Upper lobe of left lung (tissue), 6 donors: ENCODE measurements around the gene ILK. TPM values are rescaled to one million over a fixed set of nuclear protein-coding genes. Genes with fewer than 3 reads are reported as not detected.

ENCODE experiments used
- ATAC-seq, 2 donors: fragments of 200-7000 bp; cut with Tn5 transposase; one replicate each; pipeline ENCODE4 v1.9.1; 2022; ENCODE audit warnings: mild to moderate bottlenecking in 2 of 2, moderate library complexity in 2 of 2; ENCODE audit not compliant: low FRiP score in 2 of 2
- DNase-seq, 2 donors: peaks; one replicate each; pipeline ENCODE4 v3.0.0-alpha.2; 2019 to 2020
- H3K27ac ChIP-seq, 4 donors: fragments of 200-600 bp; sonication (generic); one replicate each; pipeline ENCODE4 v1.5.1; 2016 to 2019
- H3K27me3 ChIP-seq, 4 donors: fragments of 200-600 bp; sonication (generic); one replicate each; pipeline ENCODE4 v1.5.1; 2017 to 2019
- H3K36me3 ChIP-seq, 4 donors: fragments of 200-600 bp; sonication (generic); one replicate each; pipeline ENCODE4 v1.5.1; 2016 to 2019
- H3K4me1 ChIP-seq, 4 donors: fragments of 200-600 bp; sonication (generic); one replicate each; pipeline ENCODE4 v1.5.1; 2018 to 2019
- H3K4me3 ChIP-seq, 4 donors: fragments of 200-600 bp; sonication (generic); one replicate each; pipeline ENCODE4 v1.5.1; 2017 to 2019; ENCODE audit warnings: mild to moderate bottlenecking in 2 of 4, moderate library complexity in 1 of 4
- H3K9me3 ChIP-seq, 4 donors: fragments of 200-600 bp; sonication (generic); one replicate each; pipeline ENCODE4 v1.5.1; 2018 to 2019
- EP300 ChIP-seq, 4 donors: sonication (generic); formaldehyde crosslinking; IDR thresholded peaks; one replicate each; pipeline ENCODE4 v1.5.1; 2017; ENCODE audit warnings: antibody characterized with exemption in 4 of 4, control low read depth in 2 of 4
- POLR2A ChIP-seq, 4 donors: fragments of 450-650 bp; IDR thresholded peaks; one replicate each; pipeline ENCODE4 v1.5.1; 2016 to 2017; ENCODE audit warnings: antibody characterized with exemption in 4 of 4, mild to moderate bottlenecking in 2 of 4
- POLR2AphosphoS5 ChIP-seq, 2 donors: sonication (generic); formaldehyde crosslinking; IDR thresholded peaks; one replicate each; pipeline ENCODE4 v1.5.1; 2017; ENCODE audit warnings: antibody characterized with exemption in 2 of 2
- WGBS, 2 donors: methylation state at CpG; one replicate each; pipeline ENCODE4 v1.1.5; 2017 to 2018; 5-methylcytosine and 5-hydroxymethylcytosine counted together
- total RNA-seq, 6 donors: library from RNA; depleted of rRNA in 4 of 6; stranded (reverse); fragments of >200 nt in 4 of 6; gene quantifications; one replicate each; pipeline versions ENCODE4 v1.1.0 to v1.2.1, GENCODE V29; 2016 to 2021
- TF ChIP-seq, protein P1 (sequence below), 6 experiments: fragments of 450-650 bp in 4 of 6; fragments of 200-600 bp in 2 of 6; sonication (generic) in 2 of 6; IDR thresholded peaks; one replicate each; pipeline ENCODE4 v1.5.1; 2016 to 2019; ENCODE audit warnings: antibody characterized with exemption in 6 of 6
- donor health status: DM: no; HTN: no; CAD: no; lungs with moderate emphysema.
- donor health status: DM: no; HTN: yes; CAD: no; lungs with severe emphysema.

Gene ILK
- total RNA-seq, 6 donors from 2014 or later: 130 to 191 (median 146) TPM

DNA sequence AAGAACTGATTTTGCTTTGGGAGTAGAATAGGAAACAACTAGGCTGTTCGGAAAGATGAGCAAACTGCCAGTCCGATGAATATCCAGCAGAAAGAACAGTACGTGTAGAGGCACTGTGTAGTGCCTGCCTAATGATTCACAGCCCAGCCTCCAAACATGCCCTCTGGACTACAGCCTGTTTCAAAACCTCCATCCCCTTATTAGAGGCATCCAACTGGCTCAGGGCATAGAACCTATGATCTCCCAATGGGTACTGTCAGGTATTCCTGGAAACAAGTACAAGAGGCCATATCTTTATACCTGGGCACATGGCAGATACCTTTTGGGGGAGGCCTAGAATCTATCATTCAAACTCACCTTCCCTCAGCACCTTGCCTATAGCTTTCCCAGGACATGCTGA is 5.0 kb upstream of the ILK start:
- Histone ChIP-seq H3K4me1 (peaks cover 16 to 24% (median 17%) of the 10 kb centered on the region in 4 donors), H3K36me3 (peaks cover 19 to 60% (median 36%) of the 10 kb centered on the region in 4 donors)
- 92 to 98% methylated on average over 3 of the region's 3 CpGs for WGBS, 2 donors

GRCh38 chr11:6599449-6599848 is 4.1 kb upstream of the ILK start:
- 83 to 87% methylated on average over 1 of the region's 1 CpG for WGBS, 2 donors
- no peak for ATAC-seq
- peaks cover 19 to 56% (median 36%) of the 10 kb centered on the region in 4 donors for H3K36me3 ChIP-seq

More for the DNA sequence above, 5.0 kb upstream of the ILK start:
- DNase-seq (no peak), ATAC-seq (no peak)
- no peaks in the 10 kb centered on the region for H3K27me3 ChIP-seq
- no peak overlapping the region for H3K27ac ChIP-seq
- H3K9me3 ChIP-seq: no peaks in the 10 kb centered on the region
- TF ChIP-seq POLR2A (IDR thresholded peaks at IDR 0.05) (no peak), POLR2AphosphoS5 (IDR thresholded peaks at IDR 0.05) (no peak), EP300 (IDR thresholded peaks at IDR 0.05) (no peak)
- TF ChIP-seq, protein P1, sequence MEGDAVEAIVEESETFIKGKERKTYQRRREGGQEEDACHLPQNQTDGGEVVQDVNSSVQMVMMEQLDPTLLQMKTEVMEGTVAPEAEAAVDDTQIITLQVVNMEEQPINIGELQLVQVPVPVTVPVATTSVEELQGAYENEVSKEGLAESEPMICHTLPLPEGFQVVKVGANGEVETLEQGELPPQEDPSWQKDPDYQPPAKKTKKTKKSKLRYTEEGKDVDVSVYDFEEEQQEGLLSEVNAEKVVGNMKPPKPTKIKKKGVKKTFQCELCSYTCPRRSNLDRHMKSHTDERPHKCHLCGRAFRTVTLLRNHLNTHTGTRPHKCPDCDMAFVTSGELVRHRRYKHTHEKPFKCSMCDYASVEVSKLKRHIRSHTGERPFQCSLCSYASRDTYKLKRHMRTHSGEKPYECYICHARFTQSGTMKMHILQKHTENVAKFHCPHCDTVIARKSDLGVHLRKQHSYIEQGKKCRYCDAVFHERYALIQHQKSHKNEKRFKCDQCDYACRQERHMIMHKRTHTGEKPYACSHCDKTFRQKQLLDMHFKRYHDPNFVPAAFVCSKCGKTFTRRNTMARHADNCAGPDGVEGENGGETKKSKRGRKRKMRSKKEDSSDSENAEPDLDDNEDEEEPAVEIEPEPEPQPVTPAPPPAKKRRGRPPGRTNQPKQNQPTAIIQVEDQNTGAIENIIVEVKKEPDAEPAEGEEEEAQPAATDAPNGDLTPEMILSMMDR (IDR thresholded peaks at IDR 0.05): no peak
- H3K4me3 ChIP-seq: no peak overlapping the region

DNA sequence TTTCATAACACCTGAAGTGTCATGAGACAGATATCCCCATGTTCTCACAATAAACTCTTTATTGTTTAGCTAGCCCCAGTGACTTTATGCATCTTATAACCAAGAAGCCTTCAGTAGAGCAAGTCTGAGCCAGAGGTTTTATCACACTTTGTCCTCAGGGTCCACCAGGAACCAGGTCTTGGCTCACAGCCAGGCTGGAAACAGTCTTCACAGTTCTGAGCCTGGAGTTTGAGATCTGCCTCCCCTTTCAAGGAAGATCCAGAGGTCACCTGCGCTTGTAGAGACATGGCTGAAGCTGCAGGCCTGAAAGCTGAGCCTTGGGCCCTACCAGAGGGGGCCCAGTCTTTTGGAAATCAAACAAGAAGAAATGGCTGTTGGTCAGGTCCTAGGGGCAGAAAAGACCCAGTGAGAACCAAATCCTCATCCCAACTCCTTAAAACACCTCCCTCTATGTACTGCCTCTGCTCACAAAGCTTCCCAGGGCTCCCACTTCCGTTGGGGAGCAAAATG is 3.6 kb upstream of the ILK start:
- Histone ChIP-seq H3K36me3 (peaks cover 19 to 56% (median 36%) of the 10 kb centered on the region in 4 donors), H3K4me1 (peaks cover 17 to 29% (median 23%) of the 10 kb centered on the region in 4 donors), H3K9me3 (no peaks in the 10 kb centered on the region), H3K27me3 (no peaks in the 10 kb centered on the region), H3K4me3 (no peak overlapping the region), H3K27ac (no peak overlapping the region)
- 87 to 95% methylated on average over 2 of the region's 2 CpGs for WGBS, 2 donors
- DNase-seq (no peak), ATAC-seq (no peak)
- TF ChIP-seq POLR2A (IDR thresholded peaks at IDR 0.05) (no peak), POLR2AphosphoS5 (IDR thresholded peaks at IDR 0.05) (no peak), EP300 (IDR thresholded peaks at IDR 0.05) (no peak)
- TF ChIP-seq, protein P1 (IDR thresholded peaks at IDR 0.05): no peak

More at GRCh38 chr11:6599449-6599848, 4.1 kb upstream of the ILK start:
- Histone ChIP-seq H3K27me3 (no peaks in the 10 kb centered on the region), H3K4me3 (no peak overlapping the region), H3K4me1 (peaks cover 16 to 24% (median 18%) of the 10 kb centered on the region in 4 donors), H3K27ac (no peak overlapping the region), H3K9me3 (no peaks in the 10 kb centered on the region)
- no peak for DNase-seq
- TF ChIP-seq POLR2A (IDR thresholded peaks at IDR 0.05) (no peak), EP300 (IDR thresholded peaks at IDR 0.05) (no peak), POLR2AphosphoS5 (IDR thresholded peaks at IDR 0.05) (no peak)
- TF ChIP-seq, protein P1 (IDR thresholded peaks at IDR 0.05): no peak

DNA sequence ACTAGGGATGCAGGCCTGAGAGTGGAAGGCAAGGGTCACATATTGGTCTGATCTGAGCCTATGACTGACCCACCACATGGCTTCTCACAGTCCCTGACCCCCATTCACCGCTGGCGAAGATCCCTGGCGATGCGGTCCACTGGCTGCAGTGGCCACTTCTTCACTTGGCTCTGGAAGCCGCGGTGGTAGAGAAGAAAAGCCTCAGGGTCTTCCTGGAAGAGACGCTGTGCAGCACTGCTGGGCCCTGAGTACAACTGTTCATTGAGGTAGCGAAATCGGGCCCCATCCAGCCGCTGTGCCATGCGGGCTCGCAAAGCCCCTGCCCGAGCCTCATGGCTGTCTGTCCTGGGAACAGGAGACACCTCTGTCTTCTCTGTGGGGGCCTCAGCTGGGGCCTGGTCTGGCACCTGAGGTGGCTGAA is 2.5 kb upstream of the ILK start:
- H3K36me3 ChIP-seq: peaks cover 19 to 54% (median 36%) of the 10 kb centered on the region in 4 donors
- DNase-seq: no peak

More for the DNA sequence above, 2.5 kb upstream of the ILK start:
- no peaks in the 10 kb centered on the region for H3K9me3 ChIP-seq
- H3K4me1 ChIP-seq: peaks cover 28 to 40% (median 34%) of the 10 kb centered on the region in 4 donors
- no peaks in the 10 kb centered on the region for H3K27me3 ChIP-seq
- no peak for ATAC-seq
- H3K27ac ChIP-seq: no peak overlapping the region
- WGBS, 2 donors: 96 to 97% methylated on average over 10 to 13 of the region's 13 CpGs
- TF ChIP-seq, protein P1 (IDR thresholded peaks at IDR 0.05): no peak
- TF ChIP-seq POLR2AphosphoS5 (IDR thresholded peaks at IDR 0.05) (no peak), POLR2A (IDR thresholded peaks at IDR 0.05) (no peak), EP300 (IDR thresholded peaks at IDR 0.05) (no peak)
- H3K4me3 ChIP-seq: no peak overlapping the region
